HEK293T (cell line): ENCODE results near the gene GALE.

ENCODE experiments used
- FOXK2 ChIP-seq: fragments of 450-650 bp; IDR thresholded peaks from 2 replicates; pipeline ENCODE4 v1.6.1; 2016; ENCODE audit warnings: mild to moderate bottlenecking
- FOXM1 ChIP-seq: fragments of 450-650 bp; IDR thresholded peaks from 2 replicates; pipeline ENCODE4 v1.6.1; 2017; ENCODE audit warnings: mild to moderate bottlenecking, borderline replicate concordance
- L3MBTL2 ChIP-seq: fragments of 450-650 bp; conservative IDR thresholded peaks from 2 replicates; pipeline ENCODE4 v1.6.1; 2016; ENCODE audit warnings: mild to moderate bottlenecking
- PKNOX1 ChIP-seq: fragments of 450-650 bp; IDR thresholded peaks from 2 replicates; pipeline ENCODE4 v1.6.1; 2016
- SUZ12 ChIP-seq: fragments of 450-650 bp; IDR thresholded peaks from 2 replicates; pipeline ENCODE4 v1.6.1; 2016; ENCODE audit warnings: mild to moderate bottlenecking
- ZNF384 ChIP-seq: fragments of 450-650 bp; IDR thresholded peaks from 2 replicates; pipeline ENCODE4 v1.6.1; 2016

DNA sequence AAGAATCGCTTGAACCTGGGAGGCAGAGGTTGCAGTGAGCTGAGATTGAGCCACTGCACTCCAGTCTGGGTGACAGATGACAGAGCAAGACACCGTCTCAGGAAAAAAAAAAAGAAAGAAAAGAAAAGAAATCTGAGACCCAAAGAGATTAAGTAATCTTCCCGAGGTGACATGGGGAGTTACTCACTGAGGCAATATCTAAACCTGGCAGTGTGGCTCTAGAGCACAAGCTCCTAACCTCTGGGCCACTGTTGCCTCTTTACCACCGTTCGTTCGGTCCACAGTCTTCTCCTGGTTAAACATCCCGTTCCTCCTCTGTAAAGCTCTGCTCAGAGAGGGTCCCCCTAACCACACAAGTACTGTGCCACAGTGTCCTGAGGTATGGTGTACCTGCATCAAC, 23.2 kb upstream of the GALE start:
- TF ChIP-seq L3MBTL2 (no peak), ZNF384 (no peak), FOXK2 (no peak), SUZ12 (no peak), PKNOX1 (no peak), FOXM1 (no peak)
